Right lobe of liver (tissue), 6 donors: Measurements from ENCODE around the gene CHST11. TPM values are rescaled to one million over a fixed set of nuclear protein-coding genes. Genes with fewer than 3 reads are reported as not detected.

Experiments used
- ATAC-seq, 4 donors: fragments of 200-7000 bp; cut with Tn5 transposase; one replicate each; pipeline ENCODE4 v1.9.1; 2020; ENCODE audit warnings: mild to moderate bottlenecking in 4 of 4, moderate library complexity in 4 of 4
- DNase-seq, 3 donors: peaks; one replicate each; pipeline ENCODE4 v3.0.0-alpha.2; 2020
- H3K27ac ChIP-seq, 3 donors: fragments of 200-600 bp; one replicate each; pipeline ENCODE4 v1.8.0; 2022
- H3K27me3 ChIP-seq, 2 donors: fragments of 200-600 bp; one replicate each; pipeline ENCODE4 v1.8.0; 2022
- H3K36me3 ChIP-seq, 4 donors: fragments of 200-600 bp; sonication (generic) in 1 of 4; one replicate each; pipeline versions ENCODE4 v1.5.1 to v1.8.0; 2017 to 2022; ENCODE audit warnings: control low read depth in 1 of 4
- H3K4me1 ChIP-seq, 4 donors: fragments of 200-600 bp; sonication (generic) in 1 of 4; one replicate each; pipeline versions ENCODE4 v1.5.1 to v1.8.0; 2017 to 2022; ENCODE audit warnings: control low read depth in 1 of 4
- H3K4me3 ChIP-seq, 3 donors: fragments of 200-600 bp; one replicate each; pipeline ENCODE4 v1.8.0; 2022
- H3K9me3 ChIP-seq, 4 donors: fragments of 200-600 bp; sonication (generic) in 1 of 4; one replicate each; pipeline versions ENCODE4 v1.5.1 to v1.8.0; 2017 to 2022; ENCODE audit warnings: control low read depth in 1 of 4
- POLR2A ChIP-seq: fragments of 450-650 bp; IDR thresholded peaks from one replicate; pipeline ENCODE4 v1.6.1; 2017; ENCODE audit warnings: antibody characterized with exemption, mild to moderate bottlenecking
- WGBS: methylation state at CpG from one replicate; pipeline ENCODE4 v1.1.6; 2018; ENCODE audit warnings: low coverage, low lambda C conversion rate; ENCODE audit not compliant: insufficient coverage; ENCODE audit errors: missing lambda C conversion rate; 5-methylcytosine and 5-hydroxymethylcytosine counted together
- intact Hi-C, 2 donors: fragments of 100-400 bp; cut with DNase I; formaldehyde crosslinking; loops; one replicate each; pipeline versions ENCODE4 v1.11.2 to v1.14.1; 2022
- total RNA-seq, 6 experiments: library from RNA; depleted of rRNA in 2 of 6; stranded (reverse); fragments of >200 nt in 2 of 6; fragmentation: NEBNext Ultra II Directional in 3 of 6; extraction: Animal tissue kit (Norgen Biotek cat#: 25700) in 3 of 6; gene quantifications; one replicate each; pipeline versions ENCODE4 v1.1.0 to v1.2.4, GENCODE V29; 2016 to 2023
- TF ChIP-seq, protein P1 (sequence below), 4 donors: fragments of 200-600 bp in 3 of 4; fragments of 450-650 bp in 1 of 4; IDR thresholded peaks; one replicate each; pipeline versions ENCODE4 v1.5.1 to v1.8.0; 2016 to 2022; ENCODE audit warnings: antibody characterized with exemption in 4 of 4, mild to moderate bottlenecking in 2 of 4
- donor health status: DM: no; HTN: yes; CAD: no.
- donor health status: DM: no; HTN: no; CAD: no.
- donor health status: DM: no; HTN: no; CAD: no.
- donor health status: DM: no; HTN: yes; CAD: no.
- donor health status: DM: no; HTN: yes; CAD: no.

The CHST11 gene
- total RNA-seq, 6 experiments from 2014 or later, result 0.57 to 10.4 (median 3.5) TPM

DNA sequence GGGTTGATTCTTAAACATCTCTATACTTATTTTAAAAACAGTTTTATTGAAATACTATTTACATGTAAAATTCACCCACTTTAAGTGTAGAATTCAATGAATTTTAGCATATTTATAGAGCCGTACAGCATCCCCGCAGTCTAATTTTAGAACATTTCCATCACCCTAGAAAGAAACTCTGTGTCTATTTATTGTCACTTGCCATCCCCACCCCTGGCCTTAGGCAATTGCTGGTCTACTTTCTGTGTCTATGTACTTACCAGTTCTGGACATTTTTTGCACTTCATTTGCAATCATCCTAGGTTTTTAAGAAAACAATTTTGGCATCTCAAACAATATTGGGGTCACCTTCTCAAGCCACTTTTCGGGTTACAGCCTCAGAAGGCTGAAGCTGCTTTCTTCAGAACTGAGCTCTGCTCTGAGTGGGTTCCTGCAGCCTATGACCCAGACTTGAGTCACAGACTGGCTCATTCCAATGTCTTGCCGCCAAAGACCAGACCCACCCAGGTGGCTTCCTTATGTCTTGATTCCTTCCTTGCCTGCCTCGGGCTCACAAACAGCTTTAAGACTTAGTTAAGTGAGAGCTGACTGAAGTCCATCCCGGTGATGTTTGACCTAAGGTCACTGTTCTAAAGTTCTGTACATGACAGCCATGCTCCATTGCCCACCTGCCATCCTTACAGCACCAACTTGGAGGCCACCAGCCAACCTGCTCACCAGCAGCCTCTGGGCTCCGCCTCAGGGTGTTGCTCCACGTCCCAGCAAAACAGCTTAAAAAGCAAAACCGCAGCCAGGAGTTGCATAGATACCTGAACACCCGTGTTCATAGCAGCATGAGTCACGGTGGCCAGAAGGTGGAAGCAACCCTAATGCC, 131.5 kb downstream of the CHST11 start:
- ATAC-seq (no peak), DNase-seq (no peak)
- no peaks in the 10 kb centered on the region for H3K4me1 ChIP-seq
- WGBS, result 74% methylated on average over 11 of the region's 11 CpGs
- H3K36me3 ChIP-seq, result no peaks in the 10 kb centered on the region
- intact Hi-C loops, result no loop called here
- H3K27me3 ChIP-seq, result no peaks in the 10 kb centered on the region
- H3K4me3 ChIP-seq, result no peak overlapping the region
- TF ChIP-seq, protein P1, sequence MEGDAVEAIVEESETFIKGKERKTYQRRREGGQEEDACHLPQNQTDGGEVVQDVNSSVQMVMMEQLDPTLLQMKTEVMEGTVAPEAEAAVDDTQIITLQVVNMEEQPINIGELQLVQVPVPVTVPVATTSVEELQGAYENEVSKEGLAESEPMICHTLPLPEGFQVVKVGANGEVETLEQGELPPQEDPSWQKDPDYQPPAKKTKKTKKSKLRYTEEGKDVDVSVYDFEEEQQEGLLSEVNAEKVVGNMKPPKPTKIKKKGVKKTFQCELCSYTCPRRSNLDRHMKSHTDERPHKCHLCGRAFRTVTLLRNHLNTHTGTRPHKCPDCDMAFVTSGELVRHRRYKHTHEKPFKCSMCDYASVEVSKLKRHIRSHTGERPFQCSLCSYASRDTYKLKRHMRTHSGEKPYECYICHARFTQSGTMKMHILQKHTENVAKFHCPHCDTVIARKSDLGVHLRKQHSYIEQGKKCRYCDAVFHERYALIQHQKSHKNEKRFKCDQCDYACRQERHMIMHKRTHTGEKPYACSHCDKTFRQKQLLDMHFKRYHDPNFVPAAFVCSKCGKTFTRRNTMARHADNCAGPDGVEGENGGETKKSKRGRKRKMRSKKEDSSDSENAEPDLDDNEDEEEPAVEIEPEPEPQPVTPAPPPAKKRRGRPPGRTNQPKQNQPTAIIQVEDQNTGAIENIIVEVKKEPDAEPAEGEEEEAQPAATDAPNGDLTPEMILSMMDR (IDR thresholded peaks at IDR 0.05), result no peak
- no peak for TF ChIP-seq POLR2A
- no peaks in the 10 kb centered on the region for H3K9me3 ChIP-seq
- H3K27ac ChIP-seq, result no peak overlapping the region

DNA sequence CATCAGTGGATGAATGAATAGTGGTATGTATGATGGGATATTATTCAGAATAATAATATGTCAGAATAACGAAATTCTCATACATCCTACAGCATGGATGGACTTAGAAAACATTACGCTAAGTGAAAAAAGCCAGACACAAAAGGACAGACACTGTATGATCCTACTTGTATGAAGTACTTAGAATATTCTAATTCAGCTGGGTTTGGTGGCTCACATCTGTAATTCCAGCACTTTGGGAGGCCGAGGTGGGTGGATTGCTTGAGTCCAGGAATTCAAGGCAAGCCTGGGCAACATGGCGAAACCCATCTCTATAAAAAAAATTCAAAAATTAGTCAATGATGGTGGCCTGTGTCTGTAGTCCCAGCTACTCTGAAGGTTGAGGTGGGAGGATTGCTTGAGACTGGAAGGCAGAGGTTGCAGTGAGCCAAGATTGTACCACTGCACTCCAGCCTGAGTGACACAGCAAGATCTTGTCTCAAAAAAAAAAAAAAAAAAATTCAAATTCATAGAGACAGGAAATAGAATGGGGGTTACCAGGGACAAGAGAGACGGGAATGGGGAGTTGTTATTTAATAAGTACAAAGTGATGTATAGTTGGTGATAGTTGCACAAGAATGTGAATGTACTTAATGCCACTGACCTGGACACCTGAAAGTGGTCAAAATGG, 132.3 kb downstream of the CHST11 start:
- 50% methylated on average over 4 of the region's 5 CpGs for WGBS

DNA sequence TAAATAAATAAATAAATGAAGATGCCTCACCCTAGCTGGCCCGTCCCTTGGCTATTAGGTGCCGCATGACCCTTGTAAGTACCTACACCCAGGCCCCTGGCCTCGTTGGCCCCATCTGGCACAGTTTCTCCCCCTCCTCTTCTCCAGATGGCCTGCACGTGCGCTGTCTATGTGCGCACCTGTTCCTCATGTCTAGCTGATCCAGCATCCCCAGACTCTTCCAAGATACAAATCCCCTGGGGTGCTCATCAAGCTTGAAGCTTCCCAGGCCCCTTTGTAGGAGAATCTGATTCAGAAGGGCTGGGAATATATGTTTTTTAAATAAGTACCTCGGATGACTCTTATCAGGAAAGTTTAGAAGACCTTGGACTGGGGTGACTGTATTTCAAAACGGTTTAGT, 133.3 kb downstream of the CHST11 start:
- no peak for TF ChIP-seq POLR2A
- TF ChIP-seq, protein P1 (IDR thresholded peaks at IDR 0.05), result no peak
- Histone ChIP-seq H3K36me3 (no peaks in the 10 kb centered on the region), H3K4me1 (no peaks in the 10 kb centered on the region), H3K9me3 (no peaks in the 10 kb centered on the region), H3K27me3 (no peaks in the 10 kb centered on the region), H3K27ac (no peak overlapping the region), H3K4me3 (no peak overlapping the region)
- intact Hi-C loops, result no loop called here
- 58% methylated on average over 6 of the region's 8 CpGs for WGBS
- ATAC-seq (no peak), DNase-seq (no peak)

More for the DNA sequence above, 132.3 kb downstream of the CHST11 start:
- Histone ChIP-seq H3K36me3 (no peaks in the 10 kb centered on the region), H3K4me1 (no peaks in the 10 kb centered on the region), H3K9me3 (no peaks in the 10 kb centered on the region), H3K27ac (no peak overlapping the region), H3K27me3 (no peaks in the 10 kb centered on the region), H3K4me3 (no peak overlapping the region)
- intact Hi-C loops, result no loop called here
- DNase-seq, result no peak
- no peak for TF ChIP-seq POLR2A
- TF ChIP-seq, protein P1 (IDR thresholded peaks at IDR 0.05), result no peak
- ATAC-seq, result no peak

DNA sequence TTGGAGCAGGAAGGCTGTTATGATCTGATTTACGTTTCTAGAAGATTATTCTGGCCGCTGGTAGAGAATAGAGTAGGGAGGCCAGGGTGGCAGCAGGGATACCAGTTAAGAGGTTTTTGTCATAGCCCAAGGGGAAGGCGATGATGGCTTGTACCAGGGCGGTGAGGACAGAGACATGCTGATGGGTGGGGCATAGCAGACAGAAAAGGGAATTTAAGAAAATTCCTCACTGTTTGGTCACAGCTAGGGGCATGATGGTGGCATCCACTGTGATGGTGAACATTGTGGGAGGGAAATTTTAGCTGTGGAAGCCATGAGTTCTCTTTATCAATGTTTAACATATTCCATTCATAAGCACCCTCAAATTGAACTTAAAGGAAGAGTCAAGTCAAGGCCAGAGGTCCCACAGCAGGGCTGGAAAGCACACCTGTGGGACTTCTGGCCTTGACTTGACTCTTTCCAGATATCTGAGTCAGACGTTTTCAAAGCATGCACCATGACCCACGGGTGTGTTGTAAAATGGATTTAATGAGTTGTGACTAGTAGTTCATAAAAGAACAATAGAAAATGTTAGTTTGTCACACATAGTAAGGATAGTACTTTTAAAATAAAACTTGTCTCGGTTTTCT, 134.6 kb downstream of the CHST11 start:
- DNase-seq (no peak), ATAC-seq (no peak)
- Histone ChIP-seq H3K4me1 (no peaks in the 10 kb centered on the region), H3K27me3 (no peaks in the 10 kb centered on the region), H3K36me3 (no peaks in the 10 kb centered on the region), H3K4me3 (no peak overlapping the region), H3K27ac (no peak overlapping the region), H3K9me3 (no peaks in the 10 kb centered on the region)
- 55% methylated on average over 7 of the region's 7 CpGs for WGBS
- TF ChIP-seq POLR2A, result no peak
- TF ChIP-seq, protein P1 (IDR thresholded peaks at IDR 0.05), result no peak
- intact Hi-C loops, result no loop called here
